GM12872 (cell line): ENCODE data around the gene MYO10.

ENCODE experiments used
- CTCF ChIP-seq: IDR thresholded peaks from 3 replicates; pipeline ENCODE4 v1.5.1; 2011; ENCODE audit warnings: low read depth, mild to moderate bottlenecking, low read length, moderate library complexity; ENCODE audit not compliant: insufficient read depth

Gene MYO10

GRCh38 chr5:16809010-16809394 is 127.1 kb downstream of the MYO10 start:
- TF ChIP-seq CTCF = no peak

DNA sequence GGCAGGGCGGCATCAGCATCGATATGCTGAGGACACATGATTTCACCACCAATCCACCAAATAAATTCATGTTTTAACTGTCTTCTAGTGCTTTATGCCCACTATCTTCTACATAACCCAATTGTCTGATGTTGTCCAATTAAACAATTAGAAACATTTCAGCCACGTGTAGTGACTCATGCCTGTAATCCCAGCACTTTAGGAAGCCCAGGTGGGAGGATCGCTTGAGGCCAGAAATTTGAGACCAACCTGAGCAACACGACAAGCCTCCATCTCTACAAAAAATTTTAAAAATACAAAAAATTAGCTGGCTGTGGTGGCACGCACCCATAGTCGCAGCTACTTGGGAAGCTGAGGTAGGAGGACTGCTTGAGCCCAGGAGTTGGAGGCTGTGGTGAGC is 128.1 kb downstream of the MYO10 start:
- no peak for TF ChIP-seq CTCF

- no peak for TF ChIP-seq CTCF
Measured at GRCh38 chr5:16807547-16807864, 128.6 kb downstream of the MYO10 start.

- no peak for TF ChIP-seq CTCF
Measured at GRCh38 chr5:16806711-16807546, 129.2 kb downstream of the MYO10 start.

GRCh38 chr5:16805486-16805885 is 130.6 kb downstream of the MYO10 start:
- no peak for TF ChIP-seq CTCF

GRCh38 chr5:16803831-16804230 is 132.3 kb downstream of the MYO10 start:
- TF ChIP-seq CTCF = no peak

DNA sequence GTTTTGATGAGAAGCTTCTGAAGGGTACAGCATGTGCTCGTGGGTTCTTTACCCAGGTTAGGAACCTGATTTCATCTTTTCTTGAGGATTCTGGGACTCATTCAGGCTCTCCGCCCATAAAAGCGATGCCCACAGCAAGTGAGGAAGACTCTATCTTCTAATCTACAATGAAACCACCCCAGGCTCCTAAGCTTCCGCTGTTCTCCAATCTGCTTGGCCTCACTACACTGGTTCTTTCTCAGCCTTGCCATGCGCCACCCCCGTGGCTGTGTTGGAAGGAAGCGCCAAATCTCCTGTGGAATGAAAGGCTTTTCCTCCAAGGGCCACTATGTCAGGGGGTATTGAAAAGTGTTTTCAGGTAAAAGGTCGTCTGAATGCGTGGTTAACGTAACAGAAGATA is 135.6 kb downstream of the MYO10 start:
- no peak for TF ChIP-seq CTCF
